Neural cell (in vitro differentiated cells): ENCODE measurements around the gene ARF1. TPM values are rescaled to one million over a fixed set of nuclear protein-coding genes. Genes with fewer than 3 reads are reported as not detected.

Experiments
- H2AFZ ChIP-seq: fragments of 200-600, 300-800 bp; sonication (generic), shearing (Covaris generic); 2 replicates; pipeline ENCODE4 v1.6.0; 2014; ENCODE audit warnings: low read depth, mild to moderate bottlenecking, antibody characterized with exemption, low read length, moderate library complexity
- H3F3A ChIP-seq: fragments of 200-600 bp; shearing (Covaris generic); 2 replicates; pipeline ENCODE4 v1.6.1; 2016; ENCODE audit warnings: mild to moderate bottlenecking, moderate library complexity, mixed read lengths, antibody characterized with exemption, low read length; ENCODE audit not compliant: insufficient read depth, poor library complexity, severe bottlenecking
- H3K27ac ChIP-seq: fragments of 200-600, 300-800 bp; sonication (generic), shearing (Covaris generic); 2 replicates; pipeline ENCODE4 v1.5.1; 2014; ENCODE audit warnings: mild to moderate bottlenecking, low read length, moderate library complexity
- H3K27me3 ChIP-seq: fragments of 300-800, 200-600 bp; sonication (generic), shearing (Covaris generic); 2 replicates; pipeline ENCODE4 v1.6.0; 2014; ENCODE audit warnings: mild to moderate bottlenecking, low read depth, low read length, moderate library complexity; ENCODE audit not compliant: insufficient read depth
- H3K36me3 ChIP-seq: fragments of 300-800, 200-600 bp; sonication (generic), shearing (Covaris generic); 2 replicates; pipeline ENCODE4 v1.5.1; 2014; ENCODE audit warnings: mild to moderate bottlenecking, antibody characterized with exemption, low read length, moderate library complexity; ENCODE audit not compliant: insufficient read depth
- H3K4me2 ChIP-seq: fragments of 300-800, 200-600 bp; sonication (generic), shearing (Covaris generic); 2 replicates; pipeline ENCODE4 v1.6.0; 2014; ENCODE audit warnings: mild to moderate bottlenecking, low read length
- H3K4me3 ChIP-seq: fragments of 300-800, 200-600 bp; sonication (generic), shearing (Covaris generic); 2 replicates; pipeline ENCODE4 v1.5.1; 2014; ENCODE audit warnings: mild to moderate bottlenecking, low read length, moderate library complexity
- H3K79me2 ChIP-seq: fragments of 200-600 bp; shearing (Covaris generic); replicated peaks from 2 replicates; pipeline ENCODE4 v1.6.0; 2014; ENCODE audit warnings: mild to moderate bottlenecking, low read length, moderate library complexity; ENCODE audit not compliant: insufficient read depth
- H3K9ac ChIP-seq: fragments of 300-800, 200-600 bp; sonication (generic), shearing (Covaris generic); 2 replicates; pipeline ENCODE4 v1.6.1; 2016; ENCODE audit warnings: mild to moderate bottlenecking, low read length, mixed read lengths
- H3K9me2 ChIP-seq: fragments of 200-600 bp; shearing (Covaris generic); 2 replicates; pipeline ENCODE4 v1.6.1; 2016; ENCODE audit warnings: mild to moderate bottlenecking, low read length, mixed read lengths; ENCODE audit not compliant: insufficient read depth
- H3K9me3 ChIP-seq: fragments of 200-600, 300-800 bp; sonication (generic), shearing (Covaris generic); 2 replicates; pipeline ENCODE4 v1.6.1; 2016; ENCODE audit warnings: mild to moderate bottlenecking, mixed run types, low read length, moderate library complexity, mixed read lengths
- H4K20me1 ChIP-seq: fragments of 200-600 bp; shearing (Covaris generic); 2 replicates; pipeline ENCODE4 v1.6.1; 2016; ENCODE audit warnings: mild to moderate bottlenecking, mixed run types; ENCODE audit not compliant: insufficient read depth
- CTCF ChIP-seq: fragments of 450-650 bp; IDR thresholded peaks from 2 replicates; pipeline ENCODE4 v1.5.1; 2014; ENCODE audit warnings: antibody characterized with exemption, mild to moderate bottlenecking, moderate library complexity; ENCODE audit not compliant: poor library complexity, severe bottlenecking
- EP300 ChIP-seq: fragments of 450-650 bp; conservative IDR thresholded peaks from 2 replicates; pipeline ENCODE4 v1.6.1; 2014; ENCODE audit warnings: antibody characterized with exemption, mild to moderate bottlenecking, moderate library complexity; ENCODE audit not compliant: poor library complexity, severe bottlenecking
- EZH2 ChIP-seq: fragments of 200-600, 300-800 bp; shearing (Covaris generic), sonication (generic); IDR thresholded peaks from 2 replicates; pipeline ENCODE4 v1.6.1; 2014; ENCODE audit warnings: antibody characterized with exemption, low read length, borderline replicate concordance, mild to moderate bottlenecking; ENCODE audit not compliant: insufficient read depth, poor library complexity, severe bottlenecking
- MXI1 ChIP-seq: fragments of 450-650 bp; conservative IDR thresholded peaks from 2 replicates; pipeline ENCODE4 v1.6.1; 2014; ENCODE audit warnings: antibody characterized with exemption, mild to moderate bottlenecking; ENCODE audit not compliant: poor library complexity, severe bottlenecking
- POLR2AphosphoS5 ChIP-seq: IDR thresholded peaks from 2 replicates; pipeline ENCODE4 v1.6.1; 2012
- RAD21 ChIP-seq: fragments of 450-650 bp; conservative IDR thresholded peaks from 2 replicates; pipeline ENCODE4 v1.6.1; 2014; ENCODE audit warnings: antibody characterized with exemption, mild to moderate bottlenecking, moderate library complexity
- SMC3 ChIP-seq: fragments of 450-650 bp; conservative IDR thresholded peaks from 2 replicates; pipeline ENCODE4 v1.6.1; 2014; ENCODE audit warnings: antibody characterized with exemption, mild to moderate bottlenecking, moderate library complexity; ENCODE audit not compliant: poor library complexity
- TAF1 ChIP-seq: IDR thresholded peaks from 2 replicates; pipeline ENCODE4 v1.6.1; 2012; ENCODE audit warnings: low read depth
- polyA plus RNA-seq: library from polyadenylated mRNA; depleted of rRNA; stranded (reverse); fragments of >200 nt; gene quantifications from 2 replicates; pipeline ENCODE4 v1.2.3, GENCODE V29; 2014
- TF ChIP-seq, protein P1 (sequence below): IDR thresholded peaks from 2 replicates; pipeline ENCODE4 v1.6.1; 2012; ENCODE audit warnings: borderline replicate concordance

ARF1 gene
- polyA plus RNA-seq, 1 donor from 2014 or later = 168 TPM

GRCh38 chr1:228068359-228068758, 14.1 kb upstream of the ARF1 start:
- no peak overlapping the region for H3K4me3 ChIP-seq
- H3K36me3 ChIP-seq = no peaks in the 10 kb centered on the region
- peaks cover 45% of the 10 kb centered on the region for H3K27me3 ChIP-seq
- H3K9me2 ChIP-seq = no peaks in the 10 kb centered on the region
- H3F3A ChIP-seq = no peaks in the 10 kb centered on the region
- H3K27ac ChIP-seq = no peak overlapping the region
- H3K9ac ChIP-seq = no peak overlapping the region
- no peaks in the 10 kb centered on the region for H3K79me2 ChIP-seq
- no peak for TF ChIP-seq RAD21
- TF ChIP-seq, protein P1, sequence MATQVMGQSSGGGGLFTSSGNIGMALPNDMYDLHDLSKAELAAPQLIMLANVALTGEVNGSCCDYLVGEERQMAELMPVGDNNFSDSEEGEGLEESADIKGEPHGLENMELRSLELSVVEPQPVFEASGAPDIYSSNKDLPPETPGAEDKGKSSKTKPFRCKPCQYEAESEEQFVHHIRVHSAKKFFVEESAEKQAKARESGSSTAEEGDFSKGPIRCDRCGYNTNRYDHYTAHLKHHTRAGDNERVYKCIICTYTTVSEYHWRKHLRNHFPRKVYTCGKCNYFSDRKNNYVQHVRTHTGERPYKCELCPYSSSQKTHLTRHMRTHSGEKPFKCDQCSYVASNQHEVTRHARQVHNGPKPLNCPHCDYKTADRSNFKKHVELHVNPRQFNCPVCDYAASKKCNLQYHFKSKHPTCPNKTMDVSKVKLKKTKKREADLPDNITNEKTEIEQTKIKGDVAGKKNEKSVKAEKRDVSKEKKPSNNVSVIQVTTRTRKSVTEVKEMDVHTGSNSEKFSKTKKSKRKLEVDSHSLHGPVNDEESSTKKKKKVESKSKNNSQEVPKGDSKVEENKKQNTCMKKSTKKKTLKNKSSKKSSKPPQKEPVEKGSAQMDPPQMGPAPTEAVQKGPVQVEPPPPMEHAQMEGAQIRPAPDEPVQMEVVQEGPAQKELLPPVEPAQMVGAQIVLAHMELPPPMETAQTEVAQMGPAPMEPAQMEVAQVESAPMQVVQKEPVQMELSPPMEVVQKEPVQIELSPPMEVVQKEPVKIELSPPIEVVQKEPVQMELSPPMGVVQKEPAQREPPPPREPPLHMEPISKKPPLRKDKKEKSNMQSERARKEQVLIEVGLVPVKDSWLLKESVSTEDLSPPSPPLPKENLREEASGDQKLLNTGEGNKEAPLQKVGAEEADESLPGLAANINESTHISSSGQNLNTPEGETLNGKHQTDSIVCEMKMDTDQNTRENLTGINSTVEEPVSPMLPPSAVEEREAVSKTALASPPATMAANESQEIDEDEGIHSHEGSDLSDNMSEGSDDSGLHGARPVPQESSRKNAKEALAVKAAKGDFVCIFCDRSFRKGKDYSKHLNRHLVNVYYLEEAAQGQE = no peak
- H3K4me2 ChIP-seq = no peak overlapping the region
- no peaks in the 10 kb centered on the region for H4K20me1 ChIP-seq
- no peak overlapping the region for H2AFZ ChIP-seq
- H3K9me3 ChIP-seq = no peaks in the 10 kb centered on the region

- H3K9ac ChIP-seq = no peak overlapping the region
- H3K36me3 ChIP-seq = no peaks in the 10 kb centered on the region
- no peak overlapping the region for H2AFZ ChIP-seq
- H3K27me3 ChIP-seq = peaks cover 45% of the 10 kb centered on the region
- H4K20me1 ChIP-seq = no peaks in the 10 kb centered on the region
- TF ChIP-seq TAF1 = no peak
- H3K27ac ChIP-seq = no peak overlapping the region
- no peaks in the 10 kb centered on the region for H3K9me2 ChIP-seq
- H3K4me2 ChIP-seq = no peak overlapping the region
- H3K79me2 ChIP-seq = no peaks in the 10 kb centered on the region
- no peaks in the 10 kb centered on the region for H3F3A ChIP-seq
- H3K9me3 ChIP-seq = no peaks in the 10 kb centered on the region
- H3K4me3 ChIP-seq = no peak overlapping the region
Measured at GRCh38 chr1:228070173-228070572, 12.3 kb upstream of the ARF1 start.

- Histone ChIP-seq H3K9me2 (no peaks in the 10 kb centered on the region), H3K79me2 (no peaks in the 10 kb centered on the region), H4K20me1 (no peaks in the 10 kb centered on the region), H3K4me2 (no peak overlapping the region), H3K27me3 (peaks cover 45% of the 10 kb centered on the region), H3K27ac (no peak overlapping the region), H3K9me3 (no peaks in the 10 kb centered on the region), H3F3A (no peaks in the 10 kb centered on the region), H2AFZ (no peak overlapping the region), H3K36me3 (no peaks in the 10 kb centered on the region), H3K9ac (no peak overlapping the region), H3K4me3 (no peak overlapping the region)
- TF ChIP-seq, protein P1 = no peak
- TF ChIP-seq EP300 (no peak), RAD21 (no peak), EZH2 (no peak), CTCF (no peak), MXI1 (no peak), TAF1 (no peak), SMC3 (no peak), POLR2AphosphoS5 (no peak)
Measured at GRCh38 chr1:228070851-228071250, 11.7 kb upstream of the ARF1 start.
